ACHN (cell line): ENCODE measurements around the gene AKR1B1.

Experiments
- DNase-seq: peaks from one replicate; pipeline ENCODE4 v3.0.0-alpha.2; 2015
- in situ Hi-C: cut with HindIII; loops from 2 replicates; pipeline ENCODE4 v1.10.0; 2017; ENCODE audit warnings: low sequenced_read_pairs, low pct_ligation_motif_present, low pct_unique_long_range_greater_than_20kb

AKR1B1 gene

DNA sequence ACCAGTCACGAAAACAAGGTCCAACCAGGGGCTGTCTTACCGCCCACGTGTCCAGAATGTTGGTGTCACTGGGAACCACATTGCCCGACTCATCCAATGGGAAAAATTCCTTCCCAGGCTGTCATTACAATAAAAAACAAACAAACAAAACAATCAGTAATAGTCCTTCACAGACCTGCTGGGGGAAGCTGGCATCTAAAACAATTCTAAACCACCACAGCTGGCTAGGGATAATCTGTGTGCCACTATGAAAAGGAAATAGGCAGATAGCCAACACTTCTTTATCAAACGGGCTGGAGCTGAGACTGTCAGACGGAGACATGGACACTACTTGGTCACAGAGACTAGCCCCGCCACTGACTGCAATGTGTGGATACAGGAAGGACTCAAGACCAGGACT, 9.2 kb downstream of the AKR1B1 start:
- in situ Hi-C loops = no loop called here
- no peak for DNase-seq

DNA sequence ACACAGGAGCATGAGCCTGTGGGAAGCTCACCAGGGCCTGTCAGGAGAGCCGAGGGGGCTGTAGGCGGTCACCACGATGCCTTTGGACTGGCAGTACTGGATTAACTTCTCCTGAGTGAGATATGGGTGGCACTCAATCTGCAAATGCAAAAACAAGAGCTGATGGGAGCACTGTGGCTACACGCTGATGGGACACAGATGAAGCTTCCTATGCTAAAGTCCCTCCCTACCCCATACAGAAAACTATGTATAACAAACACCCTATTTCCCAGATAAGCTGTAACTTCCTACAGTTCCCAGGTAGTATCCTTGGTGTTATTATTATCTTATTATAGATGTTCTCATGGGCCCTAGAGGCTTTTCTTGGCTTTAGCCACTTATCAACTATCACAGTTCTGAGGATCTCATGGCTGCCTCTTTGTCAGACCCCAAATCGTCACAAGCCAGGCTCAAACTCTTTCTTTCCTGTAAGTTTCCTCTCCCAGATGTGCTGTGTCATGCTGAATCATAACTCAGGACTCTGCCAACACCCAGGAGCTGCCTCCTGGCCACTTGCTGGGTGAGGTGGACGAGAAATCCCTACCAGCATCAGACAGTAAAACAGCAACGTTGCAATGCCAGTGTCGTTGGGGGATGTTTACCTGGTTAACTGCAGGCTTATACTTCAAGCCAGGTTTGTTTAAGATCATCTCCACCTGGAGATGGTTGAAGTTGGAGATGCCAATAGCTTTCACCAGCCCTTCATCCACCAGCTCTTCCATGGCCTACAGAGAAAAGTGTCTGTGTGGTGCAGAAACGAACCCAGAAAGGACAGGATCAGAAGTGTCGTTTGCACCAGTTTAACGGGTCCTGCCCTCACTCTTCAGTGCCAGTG, 10.3 kb downstream of the AKR1B1 start:
- in situ Hi-C loops = no loop called here

DNA sequence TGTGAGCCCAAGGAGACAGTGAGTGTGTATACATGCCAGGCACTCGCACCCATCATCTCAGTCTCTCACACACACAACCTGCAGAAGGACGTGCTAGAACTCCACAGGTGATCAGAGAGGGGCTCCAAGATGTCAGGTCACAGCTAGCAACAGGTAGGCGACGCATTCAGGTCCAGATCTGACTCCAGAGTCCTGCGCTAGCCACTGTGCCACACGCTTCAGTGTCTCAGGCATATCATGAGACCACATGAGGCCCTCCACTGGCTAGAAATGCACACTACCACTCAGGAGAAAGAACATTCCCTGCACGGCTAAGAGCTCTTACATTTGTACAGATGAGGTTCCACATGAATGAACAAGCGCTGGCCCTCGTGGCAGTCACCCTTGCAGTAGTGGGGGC, 11.5 kb downstream of the AKR1B1 start:
- in situ Hi-C loops = no loop called here
- no peak for DNase-seq

More for the DNA sequence above, 10.3 kb downstream of the AKR1B1 start:
- DNase-seq = peak; percentile 67

DNA sequence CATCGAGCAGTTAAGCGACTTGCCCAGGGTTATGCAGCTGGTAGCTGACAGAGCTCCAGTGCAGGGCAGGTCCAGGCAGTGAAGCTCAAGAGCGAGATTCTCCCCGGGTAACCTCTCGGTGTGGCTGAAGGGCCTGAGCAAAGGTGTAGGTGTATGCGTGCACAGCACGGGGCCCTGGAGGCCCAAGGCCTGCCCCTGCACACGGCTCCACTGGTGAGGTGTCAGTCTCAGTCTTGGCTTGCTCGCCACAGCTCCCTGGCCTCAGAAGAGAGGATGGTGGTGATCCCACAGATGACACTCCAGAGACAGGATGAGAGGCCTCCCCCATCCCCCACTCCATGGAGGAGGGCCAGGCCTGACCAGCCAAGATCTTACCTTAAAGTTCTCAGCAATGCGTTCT, 12.0 kb downstream of the AKR1B1 start:
- DNase-seq = no peak
- in situ Hi-C loops = no loop called here

DNA sequence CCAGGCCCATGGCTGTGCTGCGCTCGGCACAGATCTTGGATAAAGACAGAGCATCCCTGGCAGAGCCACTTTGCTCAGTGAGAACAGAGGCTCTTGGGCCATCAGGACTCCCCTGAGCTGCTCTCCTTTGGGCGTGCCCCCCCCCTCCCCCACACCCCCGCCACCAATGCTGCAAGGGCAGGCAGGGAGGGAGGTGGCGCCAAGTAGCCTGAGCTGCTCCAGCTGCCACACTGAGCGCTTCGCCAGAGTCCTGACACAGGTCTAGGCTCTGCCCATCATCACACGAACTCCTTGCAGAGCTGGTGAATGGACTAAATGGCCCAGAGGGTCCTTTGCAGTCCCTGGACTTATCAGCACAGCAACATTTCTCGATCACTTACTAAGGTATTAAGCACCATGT, 12.5 kb downstream of the AKR1B1 start:
- no peak for DNase-seq
- in situ Hi-C loops = no loop called here

DNA sequence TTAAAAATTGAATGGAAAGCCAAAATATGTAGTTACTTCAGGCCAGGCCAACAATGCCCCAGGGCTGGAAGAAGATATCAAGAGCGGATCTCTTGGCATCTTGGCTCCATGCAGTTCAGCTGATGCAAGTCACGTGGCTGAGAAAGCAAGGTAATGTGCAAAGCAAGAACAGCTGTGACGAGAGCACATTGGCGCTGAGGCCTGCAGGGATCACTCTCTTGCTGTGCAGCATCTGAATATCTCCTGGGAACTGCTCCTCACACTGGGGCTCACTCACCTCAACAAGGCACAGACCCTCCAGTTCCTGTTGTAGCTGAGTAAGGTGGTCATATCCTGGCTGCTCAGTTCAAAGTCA, 14.0 kb downstream of the AKR1B1 start:
- in situ Hi-C loops = no loop called here
- DNase-seq = no peak

DNA sequence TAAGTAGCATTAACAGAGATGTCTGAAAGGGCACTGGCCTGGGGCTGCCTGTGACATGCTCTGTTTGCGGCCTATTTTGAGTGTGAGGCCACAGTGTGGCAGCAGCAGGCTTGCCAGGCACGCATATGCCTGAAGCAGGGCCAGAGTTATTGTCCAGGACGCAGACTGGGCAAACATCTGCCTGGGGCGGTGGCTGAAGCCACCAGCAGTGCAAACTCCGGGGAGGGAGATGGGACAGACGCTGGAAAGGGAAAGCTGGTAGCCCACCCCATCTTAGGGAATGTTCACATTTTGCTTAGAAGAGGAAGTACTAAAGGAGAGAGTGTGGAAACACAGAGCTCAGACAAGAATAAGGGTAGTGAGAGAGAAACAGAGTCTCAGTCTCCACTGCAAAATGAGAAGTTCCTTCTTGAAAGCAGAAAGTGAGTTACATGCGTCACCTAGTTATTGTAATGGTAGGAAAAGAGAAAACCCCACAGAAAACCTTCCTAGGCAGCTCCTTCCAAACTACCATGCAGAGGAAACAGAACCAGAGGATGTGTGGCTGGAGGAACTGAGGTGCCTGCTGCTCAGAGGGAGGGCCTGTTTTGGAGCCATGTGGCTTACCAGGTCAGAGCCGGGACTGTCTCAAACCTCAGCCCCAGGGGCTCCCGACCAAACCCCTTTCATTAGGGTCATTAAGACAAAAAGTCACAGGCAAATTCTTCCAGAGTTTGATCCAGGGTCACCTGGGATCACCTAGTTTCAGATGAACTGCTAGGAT, 14.5 kb downstream of the AKR1B1 start:
- no peak for DNase-seq
- in situ Hi-C loops = no loop called here

DNA sequence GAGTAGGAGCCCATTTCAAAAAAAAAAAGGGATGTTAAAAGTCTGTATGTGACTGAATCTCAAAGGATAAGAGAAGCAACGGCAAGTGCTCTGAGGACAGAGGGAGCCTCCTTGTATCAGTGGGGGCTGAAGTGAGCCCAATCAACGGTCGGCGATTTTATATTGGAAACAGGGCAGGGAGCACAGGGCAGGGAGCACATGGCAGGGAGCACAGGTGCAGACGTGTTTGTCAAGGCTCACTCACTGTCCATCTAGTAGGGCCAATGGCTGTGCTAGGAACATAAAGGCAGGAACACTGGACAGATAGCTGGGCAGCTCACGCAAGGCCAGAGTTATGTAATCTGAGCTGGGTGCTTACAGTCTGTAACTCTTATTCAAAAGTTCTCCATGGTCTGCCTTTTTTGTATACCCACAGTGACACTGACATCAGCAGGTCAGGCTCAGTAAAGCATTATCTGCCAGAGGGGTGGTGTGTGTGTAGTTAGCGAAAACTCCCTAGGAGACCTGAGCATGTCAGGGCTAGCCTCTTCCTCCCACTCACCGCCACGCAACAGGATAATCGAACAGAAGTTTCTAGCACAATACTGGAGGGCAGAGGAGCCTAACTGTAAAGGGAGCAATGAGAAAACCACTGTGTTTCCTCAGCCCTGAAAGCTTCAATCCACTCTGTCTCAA, 15.4 kb downstream of the AKR1B1 start:
- DNase-seq = no peak
- in situ Hi-C loops = no loop called here

DNA sequence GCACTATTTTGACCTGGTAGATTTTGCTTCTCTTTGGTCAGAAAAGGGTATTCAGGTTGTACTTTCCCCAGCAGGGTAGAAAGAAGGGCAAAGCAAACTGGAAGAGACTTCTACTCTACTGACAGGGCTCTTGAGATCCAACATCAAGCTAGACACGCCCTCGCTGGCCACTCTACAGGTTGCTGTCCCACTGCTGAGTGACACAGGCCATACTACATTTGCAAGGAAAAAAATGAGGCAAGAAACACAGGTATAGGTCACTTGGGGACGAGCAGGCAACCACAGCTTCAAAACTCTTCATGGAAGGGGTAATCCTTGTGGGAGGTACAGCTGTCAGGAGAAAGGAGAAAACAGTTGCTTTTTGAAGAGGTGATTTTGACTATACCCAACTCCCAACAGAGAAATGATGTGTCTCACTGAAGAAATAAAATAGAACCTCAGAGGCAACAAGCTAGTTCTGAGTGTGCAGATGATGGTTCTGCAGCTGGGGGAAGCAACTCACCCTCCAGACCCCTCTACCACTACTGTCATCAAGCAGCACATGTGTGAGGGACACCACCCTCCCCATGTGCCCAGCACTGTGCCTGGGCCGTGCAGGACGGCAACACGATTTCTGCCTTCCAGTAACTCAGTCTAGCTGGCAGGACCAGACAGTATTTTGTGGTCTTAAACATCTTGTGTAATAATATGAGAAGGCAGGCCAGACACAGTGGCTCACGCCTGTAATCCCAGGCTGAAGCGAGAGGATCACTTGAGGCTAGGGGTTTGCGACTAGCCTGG, 16.3 kb downstream of the AKR1B1 start:
- no peak for DNase-seq
- in situ Hi-C loops = no loop called here

DNA sequence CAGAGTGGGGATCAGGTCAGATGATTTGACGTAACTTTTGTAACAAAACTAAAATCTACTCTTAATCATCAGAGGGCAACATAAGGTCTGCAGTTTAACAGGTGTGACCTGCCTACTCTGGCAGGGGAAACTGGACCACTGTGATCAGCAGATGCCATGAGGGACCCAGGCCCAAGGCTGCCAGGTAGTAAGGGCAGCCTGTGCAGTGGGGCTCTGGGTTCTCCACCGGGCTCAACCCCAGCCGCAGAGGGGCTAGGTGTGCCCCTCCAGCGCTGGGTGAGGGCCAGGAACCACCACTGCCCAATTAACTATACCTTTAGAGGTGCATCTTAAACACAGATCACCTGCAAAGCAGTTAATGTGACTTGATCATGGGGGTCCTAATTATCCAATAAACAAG, 17.6 kb downstream of the AKR1B1 start:
- DNase-seq = no peak
- in situ Hi-C loops = no loop called here

DNA sequence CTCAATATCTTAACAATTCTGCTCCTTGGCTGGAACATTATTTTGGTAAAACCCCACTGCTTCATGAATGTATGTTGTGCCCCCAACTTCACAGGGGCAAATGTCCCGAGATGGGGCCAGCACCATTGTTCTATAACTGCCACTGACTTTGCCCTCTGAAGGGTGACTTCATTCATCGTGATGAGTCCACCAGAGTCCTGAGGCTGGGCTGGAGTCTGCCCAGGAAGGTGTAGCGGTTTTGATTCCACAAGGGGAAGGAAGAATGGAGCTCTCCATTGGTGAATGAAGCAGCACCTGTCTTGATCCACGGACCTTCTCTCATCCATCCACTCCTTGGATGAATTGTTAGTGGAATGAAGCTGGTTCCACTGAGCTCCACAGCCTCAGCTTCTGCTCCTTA, 18.4 kb downstream of the AKR1B1 start:
- in situ Hi-C loops = no loop called here
- no peak for DNase-seq

DNA sequence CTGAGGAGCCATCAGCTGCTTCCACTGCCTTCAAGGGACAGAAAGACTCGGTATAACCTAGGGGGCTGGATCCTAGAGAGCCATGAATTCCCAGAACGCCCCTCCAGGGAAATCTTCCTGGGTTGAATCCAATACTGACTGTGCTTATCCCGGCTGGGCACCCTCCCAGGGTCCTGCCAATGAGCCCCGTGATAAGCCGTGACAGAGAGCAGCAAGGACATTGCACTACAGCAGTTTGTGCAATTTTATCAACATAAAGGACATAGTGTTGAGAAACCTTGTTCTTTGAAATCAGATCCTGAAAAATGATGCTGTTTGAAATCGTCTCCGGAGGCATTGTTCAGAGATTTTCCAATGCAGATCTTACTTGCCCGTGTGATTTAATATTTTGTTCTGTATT, 18.8 kb downstream of the AKR1B1 start:
- in situ Hi-C loops = no loop called here
- DNase-seq = no peak

DNA sequence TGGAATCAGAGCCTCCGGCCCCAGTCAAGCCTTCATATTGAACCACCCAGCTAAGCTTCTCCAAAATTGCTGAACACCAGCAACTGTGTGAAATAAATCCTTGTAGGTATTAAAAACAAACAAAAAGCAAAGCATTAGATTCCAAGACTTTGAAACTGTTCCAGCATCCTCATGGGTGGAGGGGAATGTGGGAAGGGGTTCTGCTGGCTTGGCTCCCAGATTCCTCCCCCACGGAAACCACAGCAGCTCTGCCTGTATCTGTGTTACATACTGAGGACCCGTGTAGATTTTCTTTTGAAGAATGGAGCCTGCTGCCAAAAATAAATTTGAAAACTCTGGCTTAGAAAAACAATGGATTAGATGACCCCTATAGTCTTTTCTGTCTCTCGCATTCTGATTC, 20.0 kb downstream of the AKR1B1 start:
- in situ Hi-C loops = no loop called here
- DNase-seq = no peak

DNA sequence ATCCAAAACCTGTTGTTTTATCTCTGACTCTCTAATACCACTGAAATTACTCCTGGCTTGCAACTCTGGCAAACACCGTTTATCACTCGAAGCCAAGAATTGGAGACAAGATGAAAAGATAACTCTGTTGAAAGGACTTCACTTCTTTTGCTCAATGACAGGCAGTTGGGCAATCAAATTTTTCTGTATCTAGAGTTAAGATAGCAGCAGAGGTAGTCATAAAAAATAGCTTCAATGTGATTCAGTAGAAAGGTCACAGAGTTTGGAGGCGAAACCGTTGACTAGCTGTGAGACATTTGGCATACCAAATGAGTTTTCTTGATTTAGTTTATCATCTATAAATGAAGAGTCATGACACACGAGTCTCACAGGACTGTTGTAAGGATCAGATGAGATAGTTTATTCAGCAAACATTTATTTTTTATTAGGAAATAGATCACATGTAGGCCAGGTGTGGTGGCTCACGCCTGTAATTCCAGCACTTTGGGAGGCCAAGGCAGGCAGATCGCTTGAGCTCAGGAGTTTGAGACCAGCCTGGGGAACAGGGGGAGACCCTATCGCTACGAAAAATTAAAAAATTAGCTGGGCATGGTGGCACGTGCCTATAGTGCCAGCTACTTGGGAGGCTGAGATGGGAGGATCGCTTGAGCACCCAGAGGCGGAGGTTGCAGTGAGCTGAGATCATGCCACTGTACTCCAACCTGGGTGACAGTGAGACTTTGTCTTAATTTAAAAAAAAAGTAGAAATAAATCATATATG, 23.6 kb downstream of the AKR1B1 start:
- DNase-seq = no peak
- in situ Hi-C loops = no loop called here

DNA sequence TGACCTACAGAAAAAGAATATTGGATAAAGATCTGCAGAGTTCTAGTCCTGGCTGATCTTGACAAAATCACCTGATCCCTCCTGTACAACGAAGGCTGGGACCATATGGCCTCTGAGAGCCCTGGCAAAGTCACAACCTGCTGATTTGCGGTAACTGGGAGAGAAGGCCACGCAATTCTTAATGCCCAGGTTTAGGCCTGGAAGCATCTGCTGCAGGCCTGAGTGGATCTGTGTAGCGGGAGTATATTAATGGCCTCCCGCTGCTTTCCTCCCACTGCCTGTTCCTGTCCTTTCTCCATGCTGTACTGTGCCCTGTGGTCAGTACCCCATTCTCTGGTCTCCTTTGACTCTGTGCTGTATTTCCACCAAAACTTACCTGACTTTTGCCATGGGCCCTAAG, 24.2 kb downstream of the AKR1B1 start:
- in situ Hi-C loops = no loop called here

DNA sequence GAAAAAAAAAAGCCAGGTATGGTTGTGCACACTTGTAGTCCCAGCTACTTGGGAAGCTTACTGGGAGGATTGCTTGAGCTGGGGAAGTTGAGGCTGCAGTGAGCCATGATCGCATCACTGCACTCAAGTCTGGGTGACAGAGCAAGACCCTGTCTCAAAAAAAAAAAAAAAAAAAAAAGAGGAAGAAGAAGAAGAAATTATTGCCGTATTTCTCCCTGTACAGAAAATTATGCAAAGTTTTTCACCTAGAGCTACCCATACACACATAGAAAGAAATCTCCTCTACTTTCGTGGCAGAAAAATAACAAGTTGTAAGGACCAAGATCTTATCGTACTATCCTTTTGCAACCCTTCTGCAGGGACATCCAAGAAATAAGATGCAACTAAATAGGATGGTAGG, 25.5 kb downstream of the AKR1B1 start:
- in situ Hi-C loops = no loop called here
- DNase-seq = no peak

More for the DNA sequence above, 24.2 kb downstream of the AKR1B1 start:
- DNase-seq = no peak

DNA sequence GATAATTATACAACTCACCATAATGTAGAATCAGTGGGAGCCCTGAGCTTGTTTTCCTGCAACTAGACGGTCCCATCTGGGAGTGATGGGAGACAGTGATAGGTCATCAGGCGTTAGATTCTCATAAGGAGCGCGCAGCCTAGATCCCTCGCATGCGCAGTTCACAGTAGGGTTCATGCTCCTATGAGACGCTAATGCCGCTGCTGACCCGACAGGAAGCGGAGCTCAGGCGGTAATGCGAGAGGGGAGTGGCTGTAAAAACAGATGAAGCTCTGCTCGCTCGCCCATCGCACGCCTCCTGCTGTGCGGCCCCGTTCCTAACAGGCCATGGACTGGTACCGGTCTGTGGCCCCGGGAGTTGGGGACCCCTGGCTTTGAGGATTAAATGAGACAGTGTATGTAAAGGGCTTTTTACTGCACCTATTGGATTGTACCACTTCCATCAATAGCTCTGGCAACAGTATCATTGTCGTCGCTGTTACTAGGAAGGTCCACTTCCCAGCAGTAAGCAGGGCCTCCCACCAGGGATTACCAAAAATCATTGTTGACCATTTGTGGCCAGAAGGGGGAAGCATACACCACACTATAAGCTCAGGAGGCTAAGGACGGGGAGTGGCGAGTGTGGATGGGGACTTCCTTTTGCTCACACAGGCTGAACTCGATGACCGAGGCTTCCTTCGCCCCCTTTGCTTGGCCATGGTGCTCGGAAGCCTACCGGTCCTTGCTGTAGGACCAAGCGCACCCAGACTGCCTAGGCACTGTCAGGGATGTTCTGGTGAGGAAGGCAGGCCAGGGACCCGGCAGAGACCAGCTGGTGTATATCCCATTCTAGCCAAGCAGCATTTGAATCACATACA, 26.4 kb downstream of the AKR1B1 start:
- DNase-seq = peak; percentile 96
- in situ Hi-C loops = no loop called here
